ENCODE data around the gene SEMA4A. TPM values are rescaled to one million over a fixed set of nuclear protein-coding genes. Genes with fewer than 3 reads are reported as not detected.
A peak's percentile ranks its signal among the peaks of the same experiment; 100 is the strongest.

The SEMA4A gene
- total and polyA plus RNA-seq, 9 of the 15 experiments (the other 6 are each of a cell fraction or from before 2014, with no cell fraction given), result 0.04 to 1.7 (median 0.45) TPM

DNA sequence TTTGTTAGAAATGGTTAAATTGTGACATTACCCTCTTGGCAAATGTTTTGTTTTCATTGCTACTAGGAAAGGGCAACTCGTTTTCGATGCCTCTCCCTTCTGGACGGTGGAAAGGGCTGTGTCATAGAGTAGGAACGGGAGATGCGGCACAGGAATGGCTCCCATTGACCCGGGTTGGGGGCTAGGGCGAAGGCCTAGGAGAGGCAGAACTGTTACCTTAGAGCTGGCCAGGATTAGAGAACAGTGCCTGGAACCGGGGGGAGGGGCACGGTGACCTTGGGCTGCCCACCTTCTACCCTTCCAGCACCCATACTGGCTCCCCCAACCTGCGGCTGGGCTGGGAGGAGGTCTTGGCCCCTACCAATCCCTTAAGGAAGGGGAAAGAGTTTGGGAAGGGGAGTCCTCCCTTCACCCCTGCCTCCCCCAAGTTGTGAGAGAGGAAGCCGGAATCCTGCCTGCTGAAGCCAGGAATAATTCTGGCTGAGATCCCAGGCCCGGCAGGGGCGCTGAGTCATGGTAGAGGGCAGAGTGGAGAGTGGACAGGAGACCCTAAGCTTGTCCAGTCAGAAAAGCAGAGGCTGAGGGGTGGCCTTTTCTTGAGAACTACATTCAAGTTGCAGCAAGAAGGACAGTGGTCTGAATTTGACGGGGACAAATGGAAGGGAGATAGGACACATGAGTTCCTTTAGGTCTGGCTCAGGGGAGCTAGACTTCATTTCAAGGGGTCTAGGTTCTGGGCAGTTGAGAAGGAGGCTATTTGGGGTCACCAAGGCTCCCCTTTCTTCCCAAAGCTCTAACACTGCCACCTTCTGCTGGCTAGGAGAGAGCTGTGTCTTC, 30.6 kb upstream of the SEMA4A start:
- H3K4me1 ChIP-seq (replicated peaks in 1 of 2; ENCODE audit: control insufficient read depth in 2 of 2, insufficient read depth in 2 of 2, low read length in 2 of 2), result peaks cover 84 to 89% of the 10 kb centered on the region in 2 experiments
- BruUV-seq (replicated peaks), result no TSS peak
- H3K27ac ChIP-seq (ENCODE audit: extremely low read depth, low read depth, low read length), result peak overlapping the region; percentile 99
- DNase-seq (ENCODE audit: extremely low read depth in 1 of 4, low spot score in 3 of 4) (peak; percentile 55 to 84 (median 63)), ATAC-seq (peak; percentile 32), FAIRE-seq (peak; percentile 42)
- intact Hi-C loops (cut with micrococcal nuclease), result loop anchor here (1.0 to 10.0 kb wide), 2 partner anchors 8 to 188 kb away; partner anchors contain the start of genes KHDC4 and LMNA
- ChIA-PET POLR2A (interaction anchor here (0.6 to 3.8 kb wide), 16 partner anchors 8 to 157 kb away, joined by 3 to 25 read pairs (median 4); partner anchors contain the start of genes LMNA and PAQR6), CTCF (ENCODE audit: low intra/inter-chr PET ratio) (interaction anchor here (1.9 kb wide), 1 partner anchor 26 kb away, joined by 4 read pairs; no protein-coding TSS in a partner anchor)
- peak overlapping the region; percentile 25 for H2AFZ ChIP-seq (ENCODE audit: low read depth, low read length)
- H3K9me3 ChIP-seq (replicated peaks; ENCODE audit: control insufficient read depth, insufficient read depth, low read depth, low read length), result no peaks in the 10 kb centered on the region
- H3K9me1 ChIP-seq (ENCODE audit: control insufficient read depth, insufficient read depth, low read length), result peaks cover 8% of the 10 kb centered on the region
- no peaks in the 10 kb centered on the region for H3K27me3 ChIP-seq (ENCODE audit: control insufficient read depth in 2 of 2, insufficient read depth in 2 of 2, low read length in 2 of 2)
- 6% methylated on average over 12 of the region's 14 CpGs for WGBS (ENCODE audit: insufficient coverage, low coverage, missing lambda C conversion rate)
- peak overlapping the region; percentile 89 to 96 for H3K9ac ChIP-seq (ENCODE audit: insufficient read depth in 1 of 2, low read depth in 2 of 2, low read length in 2 of 2)
- peak overlapping the region; percentile 85 for H3K4me2 ChIP-seq (ENCODE audit: insufficient read depth, low read length)
- H3K4me3 ChIP-seq, result peak overlapping the region; percentile 31
- peaks cover 36% of the 10 kb centered on the region for H4K20me1 ChIP-seq (replicated peaks; ENCODE audit: control insufficient read depth, insufficient read depth, low read length)
- peaks cover 98% of the 10 kb centered on the region for H3K79me2 ChIP-seq (ENCODE audit: control insufficient read depth, insufficient read depth, low read length)
- in situ Hi-C loops (cut with MboI), result no loop called here
- H3K36me3 ChIP-seq (ENCODE audit: control insufficient read depth, insufficient read depth, low read length), result peaks cover 35% of the 10 kb centered on the region; the same call in 2 of the 3 replicates
- TF ChIP-seq, protein P1, sequence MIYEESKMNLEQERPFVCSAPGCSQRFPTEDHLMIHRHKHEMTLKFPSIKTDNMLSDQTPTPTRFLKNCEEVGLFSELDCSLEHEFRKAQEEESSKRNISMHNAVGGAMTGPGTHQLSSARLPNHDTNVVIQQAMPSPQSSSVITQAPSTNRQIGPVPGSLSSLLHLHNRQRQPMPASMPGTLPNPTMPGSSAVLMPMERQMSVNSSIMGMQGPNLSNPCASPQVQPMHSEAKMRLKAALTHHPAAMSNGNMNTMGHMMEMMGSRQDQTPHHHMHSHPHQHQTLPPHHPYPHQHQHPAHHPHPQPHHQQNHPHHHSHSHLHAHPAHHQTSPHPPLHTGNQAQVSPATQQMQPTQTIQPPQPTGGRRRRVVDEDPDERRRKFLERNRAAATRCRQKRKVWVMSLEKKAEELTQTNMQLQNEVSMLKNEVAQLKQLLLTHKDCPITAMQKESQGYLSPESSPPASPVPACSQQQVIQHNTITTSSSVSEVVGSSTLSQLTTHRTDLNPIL (CRISPR knock-in tag; IDR thresholded peaks at IDR 0.05), result no peak
- TF ChIP-seq HEY1 (CRISPR knock-in tag; IDR thresholded peaks at IDR 0.05; ENCODE audit: borderline replicate concordance) (no peak), CAMTA2 (CRISPR knock-in tag; conservative IDR thresholded peaks at IDR 0.05) (no peak), ZNF609 (CRISPR knock-in tag; IDR thresholded peaks at IDR 0.05; ENCODE audit: borderline replicate concordance) (no peak), POLR2G (IDR thresholded peaks at IDR 0.05; ENCODE audit: low read depth, low read length) (0 out of 2 replicates have a peak, but pooled peaks have one; percentile 24), MIER1 (IDR thresholded peaks at IDR 0.05; ENCODE audit: low read depth) (no peak), FOXP4 (CRISPR knock-in tag; IDR thresholded peaks at IDR 0.05; ENCODE audit: borderline replicate concordance) (no peak; the same call in 1 of the 2 replicates), ZFX (CRISPR knock-in tag; IDR thresholded peaks at IDR 0.05) (peak; percentile 25), KDM5B (IDR thresholded peaks at IDR 0.05; ENCODE audit: insufficient replicate concordance, low read depth, low read length) (no peak)
